Thymus (tissue), 11 donors: Measurements from ENCODE around the gene ADAM15. TPM values are rescaled to one million over a fixed set of nuclear protein-coding genes. Genes with fewer than 3 reads are reported as not detected.

Experiments used
- DNase-seq, 9 donors: peaks; one replicate each; pipeline ENCODE4 v3.0.0-alpha.2; 2013; ENCODE audit warnings: low spot score in 9 of 9, low read depth in 6 of 9, missing footprints in 1 of 9
- H3K27ac ChIP-seq, 2 donors: one replicate each; pipeline ENCODE4 v1.5.1; 2013; ENCODE audit warnings: control low read depth in 1 of 2, low read depth in 1 of 2, low read length in 1 of 2, mild to moderate bottlenecking in 1 of 2, moderate library complexity in 1 of 2
- H3K27me3 ChIP-seq, 2 donors: one replicate each; pipeline ENCODE4 v1.5.1; 2013; ENCODE audit warnings: low read length in 1 of 2; ENCODE audit not compliant: control insufficient read depth in 2 of 2, insufficient read depth in 1 of 2
- H3K36me3 ChIP-seq, 2 donors: one replicate each; pipeline ENCODE4 v1.5.1; 2013; ENCODE audit warnings: low read length in 1 of 2, mild to moderate bottlenecking in 1 of 2, moderate library complexity in 1 of 2; ENCODE audit not compliant: control insufficient read depth in 2 of 2, insufficient read depth in 2 of 2
- H3K4me1 ChIP-seq, 2 donors: one replicate each; pipeline ENCODE4 v1.5.1; 2013; ENCODE audit warnings: low read length in 2 of 2; ENCODE audit not compliant: control insufficient read depth in 2 of 2, insufficient read depth in 2 of 2
- H3K4me3 ChIP-seq, 2 donors: one replicate each; pipeline ENCODE4 v1.5.1; 2013; ENCODE audit warnings: low read length in 2 of 2, control low read depth in 1 of 2, mild to moderate bottlenecking in 1 of 2
- H3K9me3 ChIP-seq, 2 donors: one replicate each; pipeline ENCODE4 v1.5.1; 2013; ENCODE audit warnings: low read length in 1 of 2, mild to moderate bottlenecking in 1 of 2; ENCODE audit not compliant: control insufficient read depth in 2 of 2, insufficient read depth in 1 of 2
- WGBS: extraction: QIAGEN DNeasy Blood & Tissue Kit; methylation state at CpG from one replicate; pipeline ENCODE4 v1.1.7; 2013; 5-methylcytosine and 5-hydroxymethylcytosine counted together
- polyA plus RNA-seq: library from polyadenylated mRNA; stranded (reverse); fragments of 200-250 nt; gene quantifications from one replicate; pipeline ENCODE4 v1.2.3, GENCODE V29; 2013
- total RNA-seq: library from RNA; stranded (reverse); fragments of 120-200 nt; gene quantifications from one replicate; pipeline ENCODE4 v1.2.4, GENCODE V29; 2013
- donor health status: healthy.

Gene ADAM15
- total and polyA plus RNA-seq, 2 donors = 12.2 to 91.5 TPM

- peaks cover 6 to 10% of the 10 kb centered on the region in 2 donors for H3K9me3 ChIP-seq
- H3K27ac ChIP-seq = peak overlapping the region in 1 of 2 donors; percentile 59
- H3K36me3 ChIP-seq = peaks cover 6 to 12% of the 10 kb centered on the region in 2 donors
- 85% methylated on average over 16 of the region's 16 CpGs for WGBS
- no peak overlapping the region for H3K4me3 ChIP-seq
- peaks cover 53 to 91% of the 10 kb centered on the region in 2 donors for H3K4me1 ChIP-seq
- no peak for DNase-seq
- H3K27me3 ChIP-seq = peaks cover 13 to 81% of the 10 kb centered on the region in 2 donors
These were observed 35.4 kb upstream of the ADAM15 start for GRCh38 chr1:155015527-155016230.

GRCh38 chr1:155016231-155016831 lies 34.8 kb upstream of the ADAM15 start:
- Histone ChIP-seq H3K27ac (peak overlapping the region in 1 of 2 donors; percentile 80), H3K9me3 (peaks cover 6 to 10% of the 10 kb centered on the region in 2 donors), H3K27me3 (peaks cover 13 to 79% of the 10 kb centered on the region in 2 donors), H3K36me3 (peaks cover 6 to 12% of the 10 kb centered on the region in 2 donors), H3K4me1 (peaks cover 48 to 84% of the 10 kb centered on the region in 2 donors), H3K4me3 (no peak overlapping the region)
- WGBS = 20% methylated on average over 26 of the region's 26 CpGs
- DNase-seq = peak in 1 of 9 donors; percentile 60

GRCh38 chr1:155017041-155017945 lies 33.8 kb upstream of the ADAM15 start:
- Histone ChIP-seq H3K36me3 (peaks cover 6 to 12% of the 10 kb centered on the region in 2 donors), H3K27ac (peak overlapping the region in 1 of 2 donors; percentile 80), H3K4me3 (peak overlapping the region in 1 of 2 donors; percentile 27), H3K9me3 (peaks cover 6 to 10% of the 10 kb centered on the region in 2 donors), H3K27me3 (peaks cover 11 to 79% of the 10 kb centered on the region in 2 donors), H3K4me1 (peaks cover 46 to 74% of the 10 kb centered on the region in 2 donors)
- 6% methylated on average over 49 of the region's 49 CpGs for WGBS
- peak in 4 of 9 donors; percentile 61 to 89 (median 82) for DNase-seq

- H3K36me3 ChIP-seq = peaks cover 6 to 12% of the 10 kb centered on the region in 2 donors
- WGBS = 44% methylated on average over 6 of the region's 6 CpGs
- H3K27me3 ChIP-seq = peaks cover 12 to 79% of the 10 kb centered on the region in 2 donors
- H3K9me3 ChIP-seq = peaks cover 6 to 10% of the 10 kb centered on the region in 2 donors
- H3K27ac ChIP-seq = no peak overlapping the region
- no peak overlapping the region for H3K4me3 ChIP-seq
- H3K4me1 ChIP-seq = peaks cover 42 to 68% of the 10 kb centered on the region in 2 donors
- DNase-seq = no peak
These were observed 33.2 kb upstream of the ADAM15 start for GRCh38 chr1:155017946-155018316.

GRCh38 chr1:155018617-155019348 lies 32.3 kb upstream of the ADAM15 start:
- Histone ChIP-seq H3K36me3 (peaks cover 6 to 12% of the 10 kb centered on the region in 2 donors), H3K27ac (no peak overlapping the region), H3K27me3 (peaks cover 12 to 83% of the 10 kb centered on the region in 2 donors), H3K4me3 (no peak overlapping the region), H3K4me1 (peaks cover 37 to 60% of the 10 kb centered on the region in 2 donors), H3K9me3 (peaks cover 6 to 10% of the 10 kb centered on the region in 2 donors)
- no peak for DNase-seq
- 95% methylated on average over 8 of the region's 8 CpGs for WGBS

GRCh38 chr1:155019377-155020245 lies 31.5 kb upstream of the ADAM15 start:
- Histone ChIP-seq H3K4me3 (no peak overlapping the region), H3K27me3 (peaks cover 12 to 83% of the 10 kb centered on the region in 2 donors), H3K27ac (peak overlapping the region in 1 of 2 donors; percentile 55), H3K9me3 (peaks cover 5 to 10% of the 10 kb centered on the region in 2 donors), H3K36me3 (peaks cover 6 to 7% of the 10 kb centered on the region in 2 donors), H3K4me1 (peaks cover 35 to 52% of the 10 kb centered on the region in 2 donors)
- 80% methylated on average over 11 of the region's 11 CpGs for WGBS
- DNase-seq = no peak

- H3K4me3 ChIP-seq = no peak overlapping the region
- DNase-seq = no peak
- no peaks in the 10 kb centered on the region for H3K36me3 ChIP-seq
- H3K4me1 ChIP-seq = peaks cover 14 to 25% of the 10 kb centered on the region in 2 donors
- H3K27me3 ChIP-seq = peaks cover 8 to 65% of the 10 kb centered on the region in 2 donors
- WGBS = 86% methylated on average over 8 of the region's 8 CpGs
- H3K9me3 ChIP-seq = peaks cover 3 to 7% of the 10 kb centered on the region in 2 donors
- H3K27ac ChIP-seq = no peak overlapping the region
These were observed 28.8 kb upstream of the ADAM15 start for GRCh38 chr1:155022136-155022926.
